Ecto neural progenitor cell (in vitro differentiated cells): Measurements from ENCODE around the gene PAN3.
"Not testable (repeated sequence)": the region's sequence is repeated elsewhere in the genome, so short reads cannot be mapped to it uniquely, and the experiment has no call there.

Source experiments
- DNase-seq: peaks from one replicate; pipeline ENCODE4 v3.0.0-alpha.2; 2018; ENCODE audit warnings: low spot score

The PAN3 gene, protein sequence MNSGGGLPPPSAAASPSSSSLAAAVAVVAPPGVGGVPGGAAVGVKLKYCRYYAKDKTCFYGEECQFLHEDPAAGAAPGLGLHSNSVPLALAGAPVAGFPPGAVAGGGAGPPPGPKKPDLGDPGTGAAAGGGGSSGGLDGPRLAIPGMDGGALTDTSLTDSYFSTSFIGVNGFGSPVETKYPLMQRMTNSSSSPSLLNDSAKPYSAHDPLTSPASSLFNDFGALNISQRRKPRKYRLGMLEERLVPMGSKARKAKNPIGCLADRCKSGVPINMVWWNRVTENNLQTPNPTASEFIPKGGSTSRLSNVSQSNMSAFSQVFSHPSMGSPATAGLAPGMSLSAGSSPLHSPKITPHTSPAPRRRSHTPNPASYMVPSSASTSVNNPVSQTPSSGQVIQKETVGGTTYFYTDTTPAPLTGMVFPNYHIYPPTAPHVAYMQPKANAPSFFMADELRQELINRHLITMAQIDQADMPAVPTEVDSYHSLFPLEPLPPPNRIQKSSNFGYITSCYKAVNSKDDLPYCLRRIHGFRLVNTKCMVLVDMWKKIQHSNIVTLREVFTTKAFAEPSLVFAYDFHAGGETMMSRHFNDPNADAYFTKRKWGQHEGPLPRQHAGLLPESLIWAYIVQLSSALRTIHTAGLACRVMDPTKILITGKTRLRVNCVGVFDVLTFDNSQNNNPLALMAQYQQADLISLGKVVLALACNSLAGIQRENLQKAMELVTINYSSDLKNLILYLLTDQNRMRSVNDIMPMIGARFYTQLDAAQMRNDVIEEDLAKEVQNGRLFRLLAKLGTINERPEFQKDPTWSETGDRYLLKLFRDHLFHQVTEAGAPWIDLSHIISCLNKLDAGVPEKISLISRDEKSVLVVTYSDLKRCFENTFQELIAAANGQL

DNA sequence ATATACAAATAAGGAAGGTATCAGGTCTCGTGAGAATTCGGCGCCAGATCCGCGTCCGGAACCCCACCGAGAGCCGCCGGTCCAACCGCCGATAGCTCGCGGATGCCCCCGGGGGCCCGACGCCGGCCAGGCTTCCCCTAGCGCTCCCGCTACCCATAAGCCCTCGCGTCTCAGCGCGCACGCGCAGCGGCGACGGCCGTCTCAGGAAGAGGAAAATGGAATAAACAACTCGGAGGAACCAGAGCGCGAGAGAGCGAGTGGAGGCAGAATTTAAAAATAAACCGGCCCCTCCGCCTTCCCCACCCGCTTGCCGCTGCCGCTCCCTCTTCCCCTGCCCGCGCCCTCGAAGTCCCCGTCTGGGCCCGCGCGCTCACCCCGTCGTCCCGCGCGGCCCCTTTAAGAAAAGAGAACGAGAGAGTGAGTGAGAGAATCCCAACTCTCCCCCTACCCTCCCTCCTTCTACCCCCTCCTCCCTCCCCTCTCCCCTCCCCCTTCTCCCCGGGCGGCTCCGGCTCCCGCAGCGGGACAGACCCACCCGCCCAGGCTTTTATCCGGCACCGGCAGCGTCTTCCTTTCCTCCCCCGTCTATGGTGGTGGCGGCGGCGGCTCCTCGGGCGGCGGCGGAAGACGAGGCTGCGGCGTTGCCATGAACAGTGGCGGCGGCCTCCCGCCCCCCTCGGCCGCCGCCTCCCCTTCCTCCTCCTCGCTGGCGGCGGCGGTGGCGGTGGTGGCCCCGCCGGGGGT is at the start of gene PAN3:
Gene PAN3, plus strand, starts transcription at position 534 of the 744 bp plus-strand sequence. Its CDS starts 113 bp downstream, at position 647.
- DNase-seq, result peak; percentile 94

DNA sequence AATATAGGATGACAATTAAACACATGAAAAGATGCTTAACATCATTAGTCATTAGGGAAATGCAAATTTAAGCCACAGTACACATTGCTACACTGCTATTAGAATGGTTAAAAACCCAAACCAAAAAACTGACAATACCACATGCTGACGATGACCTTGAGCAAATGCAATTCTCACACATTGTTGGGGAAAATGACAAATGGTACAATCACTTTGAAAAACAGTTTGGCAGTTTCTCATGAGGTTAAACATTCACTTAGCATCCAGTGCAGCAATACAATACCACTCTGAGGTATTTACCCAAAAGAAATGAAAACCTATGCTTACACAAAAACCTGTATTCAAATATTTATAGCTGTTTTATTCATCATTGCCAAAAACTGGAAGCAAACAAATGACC is 49.3 kb upstream of the PAN3 start:
- DNase-seq, result no peak

DNA sequence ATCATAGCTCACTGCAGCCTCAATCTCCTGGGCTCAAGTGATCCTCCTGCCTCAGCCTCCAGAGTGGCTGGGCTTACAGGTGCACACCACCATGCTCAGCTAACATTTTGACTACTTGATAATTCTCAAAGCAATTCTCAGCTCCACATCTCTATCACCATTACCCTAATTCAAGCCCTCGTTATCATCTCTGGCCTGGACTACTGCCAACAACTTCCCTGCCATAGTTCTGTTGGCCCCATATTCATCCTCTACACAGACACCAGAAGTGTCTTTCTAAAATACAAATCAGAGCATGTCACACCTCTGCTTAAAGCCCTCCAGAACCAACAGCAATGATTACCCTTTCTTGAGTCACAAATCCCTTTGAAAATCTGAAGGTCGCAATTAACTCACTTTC is 45.9 kb upstream of the PAN3 start:
- no peak for DNase-seq

DNA sequence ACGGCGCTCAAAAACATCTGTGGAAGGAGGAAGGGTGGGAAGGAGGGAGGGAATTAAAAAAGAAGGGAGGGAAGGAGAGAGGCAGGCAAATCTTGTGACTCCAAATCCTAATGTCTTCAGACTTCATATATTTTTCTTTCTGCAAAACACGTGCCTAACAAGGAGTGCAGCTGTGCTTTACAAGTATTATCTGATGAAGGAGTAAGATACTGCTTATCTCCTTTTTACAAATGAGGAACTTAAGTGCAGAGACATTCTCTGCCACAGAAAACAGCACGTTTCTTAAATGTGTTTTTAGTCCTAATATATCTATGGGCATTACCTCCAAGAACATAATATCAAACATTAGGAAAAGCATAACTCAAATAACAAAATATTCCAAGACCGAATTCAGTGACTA is 44.5 kb upstream of the PAN3 start:
- no peak for DNase-seq

DNA sequence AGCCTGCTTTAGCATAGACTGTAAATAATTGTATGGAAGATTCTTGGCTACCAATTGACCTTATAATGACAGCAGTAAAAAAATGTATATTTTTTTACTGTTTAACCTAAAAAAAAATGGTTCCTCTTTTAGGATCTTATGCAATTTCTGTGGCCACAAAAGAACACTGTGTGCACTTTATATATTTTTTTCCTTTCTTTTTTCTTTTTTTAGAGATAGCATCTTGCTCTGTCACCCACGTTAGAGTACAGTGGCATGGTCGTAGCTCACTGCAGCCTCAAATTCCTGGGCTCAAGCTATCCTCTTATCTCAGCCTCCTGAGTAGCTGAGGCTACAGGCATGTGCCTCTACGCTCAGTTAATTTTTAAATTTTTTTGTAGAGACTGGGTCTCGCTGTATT is 44.0 kb upstream of the PAN3 start:
- DNase-seq, result no peak

DNA sequence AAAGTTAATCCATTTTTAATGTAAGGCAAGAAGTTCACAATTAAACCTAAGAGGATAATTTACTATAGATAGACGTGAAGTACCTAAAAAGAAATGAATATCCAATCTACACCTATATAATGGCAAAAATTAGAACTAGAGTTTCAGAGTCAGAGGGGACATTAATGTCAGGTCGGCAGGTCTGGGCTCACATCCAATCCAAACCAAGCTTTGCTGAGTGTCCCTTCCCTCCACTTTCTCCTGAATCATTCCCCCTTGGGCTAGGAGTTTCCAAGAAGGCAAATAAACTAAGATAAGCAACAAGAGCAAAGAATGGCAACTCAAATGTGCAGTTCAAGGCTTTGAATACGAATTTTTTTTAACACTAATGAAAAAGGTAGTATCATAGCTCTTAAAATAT is 40.8 kb upstream of the PAN3 start:
- no peak for DNase-seq

DNA sequence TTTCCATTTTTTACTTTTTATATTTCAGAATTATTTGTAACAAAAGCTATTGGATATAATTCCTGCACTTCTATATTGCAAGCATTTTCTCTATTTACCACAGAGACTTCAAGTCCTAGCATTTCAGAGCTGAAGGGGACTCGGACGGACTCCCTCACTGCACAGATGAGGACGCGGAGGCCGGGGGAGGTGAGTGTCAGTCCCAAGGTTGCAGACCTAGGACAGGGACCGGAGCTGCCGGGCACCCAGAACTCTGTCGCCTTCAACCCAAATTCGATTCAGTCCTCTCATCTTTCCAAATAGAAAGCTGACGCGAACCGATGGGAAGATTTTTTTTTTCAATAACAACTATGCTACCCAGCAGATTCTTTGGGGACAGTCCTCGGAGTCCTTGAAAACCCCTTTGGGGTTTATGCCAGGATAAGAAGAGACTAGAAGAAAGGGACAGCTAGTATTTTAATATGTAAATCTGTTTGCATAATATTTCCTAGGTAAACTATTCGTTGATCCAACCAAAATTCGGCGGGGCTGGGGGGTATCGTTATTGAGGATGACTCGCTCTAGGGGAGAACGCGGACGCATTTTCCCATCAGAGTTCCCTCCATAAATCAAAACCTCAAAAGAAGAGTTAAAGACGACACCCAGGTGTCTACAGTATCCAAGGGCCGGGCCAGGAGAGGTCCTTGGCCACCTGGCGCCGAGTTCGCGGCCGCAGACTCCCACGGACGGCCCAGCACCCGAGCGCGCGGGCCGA is 38.8 kb upstream of the PAN3 start:
- no peak for DNase-seq

DNA sequence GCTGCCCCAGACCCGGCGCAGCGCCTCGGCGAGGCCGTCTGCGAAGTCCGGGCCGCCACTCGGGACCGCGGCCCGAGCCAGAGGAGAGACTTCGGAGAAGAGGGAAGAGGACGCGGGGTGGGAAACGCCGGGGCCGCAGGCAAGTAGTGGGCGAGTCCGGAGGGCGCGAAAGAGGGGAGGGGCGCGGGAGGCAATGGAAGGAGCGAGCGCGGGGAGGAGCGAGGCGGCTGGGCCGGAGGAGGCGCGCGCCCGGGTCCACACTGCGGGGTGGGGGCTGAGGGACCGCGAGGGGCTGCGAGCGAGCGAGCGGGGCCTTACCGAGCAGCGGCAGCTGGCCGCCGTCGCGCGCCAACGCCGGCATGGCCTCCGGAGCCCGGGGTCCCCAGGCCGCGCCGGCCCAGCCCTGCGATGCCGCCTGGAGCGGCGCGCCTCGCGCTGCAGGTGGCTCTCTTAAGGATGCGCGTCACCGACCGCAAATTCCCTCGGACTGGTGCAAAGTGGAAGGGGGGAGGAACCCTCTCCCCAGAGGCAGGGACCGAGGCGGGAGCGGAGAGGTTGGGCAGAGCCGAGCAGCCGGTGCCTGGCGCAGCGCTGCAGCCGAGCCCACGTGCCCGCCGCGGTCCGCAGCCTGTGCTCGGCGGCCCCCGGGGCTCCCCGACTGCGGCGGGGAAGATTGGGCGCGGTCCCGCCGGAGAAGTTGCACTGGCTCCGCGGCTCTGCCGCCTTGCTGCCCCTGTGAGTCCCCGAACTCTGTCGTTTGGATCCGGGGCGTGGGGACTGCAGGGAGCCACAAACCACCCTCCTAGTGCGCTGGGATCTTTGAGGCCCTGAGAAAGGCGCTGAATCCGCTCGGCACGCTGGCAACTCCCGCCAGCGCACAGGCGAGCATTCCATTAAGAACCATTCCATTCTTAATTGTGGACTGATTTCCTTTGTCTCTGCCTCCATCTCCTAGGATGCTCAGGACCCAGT is 37.9 kb upstream of the PAN3 start, which contains the start of gene FLT3:
Gene FLT3, minus strand, starts transcription at position 427 of the 972 bp plus-strand sequence. Its CDS starts 66 bp downstream, at position 361.
- peak; percentile 76 for DNase-seq

DNA sequence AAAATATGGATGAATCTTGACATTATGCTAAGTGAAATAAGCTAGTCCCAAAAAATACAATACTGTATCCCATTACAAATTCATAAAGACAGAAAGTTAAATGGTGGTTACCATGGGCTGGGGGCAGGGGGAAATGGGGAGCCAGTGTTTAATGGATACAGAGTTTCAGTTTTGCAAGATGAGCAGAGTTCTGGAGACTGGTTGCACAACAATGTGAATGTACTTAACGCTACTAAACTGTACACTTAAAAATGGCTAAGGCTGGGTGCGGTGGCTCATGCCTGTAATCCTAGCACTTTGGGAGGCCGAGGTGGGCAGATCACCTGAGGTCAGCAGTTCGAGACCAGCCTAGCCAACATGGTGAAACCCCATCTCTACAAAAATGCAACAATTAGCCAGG is 36.5 kb upstream of the PAN3 start:
- DNase-seq, result not testable (repeated sequence)

DNA sequence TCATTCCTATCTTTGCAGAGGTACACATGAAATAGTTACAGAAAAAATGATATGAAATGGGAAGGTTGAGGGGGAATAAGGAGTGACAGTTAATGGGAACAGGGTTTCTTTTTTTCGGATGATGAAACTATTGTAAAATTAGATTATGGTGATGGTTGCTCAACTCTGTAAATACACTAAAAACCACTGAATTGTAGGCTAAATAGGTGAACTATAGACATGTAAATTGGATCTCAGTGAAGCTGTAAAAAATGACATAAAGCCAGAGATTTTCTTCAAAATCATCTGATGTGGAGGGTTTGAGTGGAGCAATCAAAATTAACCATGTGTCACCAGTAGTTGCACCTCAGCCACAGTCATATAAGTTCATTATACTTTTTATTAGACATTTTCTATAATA is 31.4 kb upstream of the PAN3 start:
- DNase-seq, result no peak

DNA sequence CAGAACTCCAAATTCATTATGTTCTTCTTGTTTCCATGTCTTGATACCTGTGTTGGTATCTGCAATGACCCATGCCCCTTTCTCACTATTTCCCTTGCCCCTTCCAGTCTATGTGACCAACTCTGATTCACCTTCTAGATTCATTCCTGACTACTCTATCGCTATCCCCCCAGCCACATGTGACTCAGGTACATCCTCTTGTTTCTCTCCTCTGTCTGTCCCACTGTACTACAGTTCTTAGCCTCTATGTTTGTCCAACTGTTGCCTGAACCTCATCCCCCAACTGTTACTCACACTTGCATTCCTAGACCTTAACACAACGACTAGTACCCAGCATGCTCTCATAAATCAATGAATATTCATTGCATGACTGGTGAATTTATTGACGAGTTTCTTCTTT is 27.9 kb upstream of the PAN3 start:
- no peak for DNase-seq

DNA sequence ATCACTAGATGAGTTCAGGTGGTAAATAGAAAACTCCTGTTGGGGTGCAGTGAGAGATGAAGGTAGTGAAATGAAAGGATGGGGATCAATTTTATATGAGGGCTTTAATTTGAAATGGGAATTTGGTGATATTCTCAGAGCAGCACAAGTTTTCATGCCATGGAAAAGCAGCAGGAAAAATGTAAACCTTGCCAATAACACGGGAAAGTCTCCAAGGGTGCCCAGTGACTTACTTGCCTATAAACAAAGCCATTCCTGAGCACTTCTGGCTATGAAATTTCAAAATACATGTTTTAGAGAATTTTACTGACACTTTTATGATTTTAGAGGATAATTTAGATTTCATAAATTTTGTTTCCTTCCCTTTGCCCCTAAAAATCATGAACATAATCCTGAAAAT is 21.6 kb upstream of the PAN3 start:
- no peak for DNase-seq

DNA sequence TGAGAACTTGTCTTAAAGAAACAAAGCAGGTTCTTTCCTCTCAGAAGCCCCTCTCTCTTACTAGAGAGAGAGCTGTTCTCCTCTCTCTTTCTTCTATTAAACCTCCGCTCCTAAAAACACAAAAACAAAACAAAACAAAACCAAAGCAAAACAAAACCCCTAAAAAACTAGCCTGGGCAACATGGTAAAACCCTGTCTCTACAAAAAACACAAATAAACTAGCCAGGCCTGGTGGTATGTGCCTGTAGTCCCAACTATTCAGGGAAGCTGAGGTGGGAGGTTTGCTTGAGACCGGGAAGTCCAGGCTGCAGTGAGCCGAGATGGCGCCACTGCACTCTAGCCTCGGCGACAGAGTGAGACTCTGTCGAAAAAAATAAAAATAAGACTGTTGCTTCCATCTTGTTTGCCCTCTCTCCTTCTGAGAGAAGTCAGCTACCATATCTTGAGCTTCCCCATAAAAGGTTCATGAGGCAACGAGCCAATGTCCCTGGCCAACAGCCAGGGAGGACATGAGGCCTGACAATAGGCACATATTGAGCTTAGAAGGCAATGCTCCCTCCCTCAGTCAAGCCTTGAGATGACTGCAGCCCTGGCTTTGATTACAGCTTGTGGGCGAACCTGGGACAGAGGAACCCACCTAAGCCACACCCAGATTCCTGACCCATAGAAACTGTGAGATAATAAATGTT is 20.5 kb upstream of the PAN3 start:
- no peak for DNase-seq

DNA sequence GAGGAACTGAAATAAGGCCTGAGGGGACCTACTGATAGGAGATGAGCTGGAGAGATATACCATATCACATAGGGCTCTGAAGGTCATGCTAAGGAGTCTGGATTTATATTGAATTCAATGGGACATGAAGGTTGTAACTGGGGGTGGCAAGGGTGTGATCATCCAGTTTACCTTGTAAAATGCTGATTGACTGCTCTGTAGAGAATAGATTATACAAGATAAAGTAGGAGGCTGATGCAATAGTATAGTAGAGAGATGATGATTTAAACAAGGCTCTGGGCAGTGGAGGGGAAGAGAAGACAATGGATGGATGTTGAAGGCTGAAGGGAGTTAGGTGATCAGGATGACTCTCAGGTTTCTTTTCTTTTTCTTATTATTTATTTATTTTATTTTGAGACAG is 18.0 kb upstream of the PAN3 start:
- DNase-seq, result no peak

DNA sequence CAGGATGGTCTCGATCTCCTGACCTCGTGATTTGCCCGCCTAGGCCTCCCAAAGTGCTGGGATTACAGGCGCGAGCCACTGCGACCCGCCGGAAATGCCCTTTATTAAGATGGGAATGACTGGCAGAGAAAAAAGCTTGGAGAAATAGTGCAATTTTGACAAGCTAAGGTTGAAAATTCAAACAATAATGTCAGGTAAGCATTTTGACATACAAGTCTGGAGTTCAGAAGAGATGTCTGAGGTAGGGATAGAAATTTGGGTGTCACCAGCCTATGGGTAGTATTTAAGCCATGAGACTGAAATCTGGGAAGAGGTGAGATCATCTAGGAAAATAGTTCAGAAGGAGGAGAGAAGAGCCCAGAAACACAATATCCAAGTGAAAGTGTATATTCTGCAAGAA is 17.1 kb upstream of the PAN3 start:
- DNase-seq, result no peak

DNA sequence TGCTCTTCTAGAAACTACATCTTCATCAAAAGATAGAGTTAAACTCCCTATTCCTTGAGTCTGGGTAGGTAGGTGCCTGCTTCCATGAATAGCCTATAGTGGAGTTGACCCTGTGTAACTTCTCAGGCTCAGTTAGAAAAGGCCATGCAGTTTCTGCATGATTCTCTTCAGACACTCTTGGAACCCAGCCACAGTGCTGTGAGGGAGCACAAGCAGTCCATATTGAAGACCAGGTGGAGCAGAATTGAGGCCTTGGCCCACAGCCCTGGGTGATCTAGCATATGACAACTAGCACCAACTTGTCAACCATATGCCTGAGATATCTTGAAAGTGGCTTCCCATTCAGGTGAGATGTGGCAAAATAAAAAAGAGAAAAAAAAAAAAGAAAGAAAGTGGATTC is 10.3 kb upstream of the PAN3 start:
- DNase-seq, result no peak

DNA sequence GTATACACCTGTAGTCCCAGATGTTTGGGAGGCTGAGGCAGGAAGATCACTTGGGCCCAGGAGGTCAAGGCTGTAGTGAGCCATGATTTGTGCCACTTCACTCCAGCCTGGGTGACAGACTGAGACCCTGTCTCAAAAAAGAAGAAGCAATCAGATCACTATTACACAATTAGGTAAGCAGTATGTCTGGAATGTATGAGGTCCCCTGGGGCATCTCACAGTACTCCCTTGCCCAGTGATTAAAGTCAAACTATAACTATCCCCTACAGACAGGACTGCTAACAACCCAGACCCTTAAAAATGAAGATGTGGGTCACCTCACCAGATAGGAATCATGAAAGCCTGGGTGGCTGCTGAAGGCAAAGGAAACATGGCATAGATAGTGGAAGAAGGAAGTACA is 9.4 kb upstream of the PAN3 start:
- no peak for DNase-seq

DNA sequence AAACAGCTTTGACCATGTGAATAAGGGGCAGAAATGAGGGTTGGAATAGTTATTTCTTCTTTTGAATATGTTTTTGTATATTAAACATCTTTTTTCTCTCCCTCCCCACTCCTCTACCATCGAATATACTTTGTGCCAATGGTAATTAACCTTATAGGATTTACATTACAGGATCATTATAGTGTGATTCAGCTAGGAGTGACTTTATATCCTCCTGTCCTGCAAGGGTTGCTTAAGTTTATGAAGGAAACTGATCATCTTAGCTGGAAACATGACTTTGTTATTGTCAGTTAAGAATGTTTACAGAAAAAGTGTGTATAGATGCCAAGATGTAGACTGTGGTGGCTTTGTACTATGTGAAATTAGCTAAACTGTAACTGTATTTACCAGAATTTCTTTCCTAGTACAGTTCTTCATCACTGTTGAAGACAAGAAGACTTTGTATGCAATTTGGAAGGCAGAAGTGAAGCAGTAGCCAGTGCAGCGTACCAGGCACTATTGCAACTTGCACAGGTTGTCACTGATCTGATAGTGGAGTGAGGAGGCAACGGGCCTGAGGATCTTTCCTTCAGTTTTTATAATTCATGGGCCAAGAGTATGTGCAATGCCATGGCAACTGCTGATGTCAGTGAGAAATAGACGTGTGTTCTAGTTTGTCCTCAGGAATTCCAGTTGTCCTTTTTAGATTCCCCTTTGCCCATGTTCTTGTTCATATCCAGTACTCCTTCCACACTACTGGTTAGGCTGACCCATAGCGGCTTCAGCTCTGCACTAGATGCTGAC is 8.2 kb upstream of the PAN3 start:
- DNase-seq, result no peak

DNA sequence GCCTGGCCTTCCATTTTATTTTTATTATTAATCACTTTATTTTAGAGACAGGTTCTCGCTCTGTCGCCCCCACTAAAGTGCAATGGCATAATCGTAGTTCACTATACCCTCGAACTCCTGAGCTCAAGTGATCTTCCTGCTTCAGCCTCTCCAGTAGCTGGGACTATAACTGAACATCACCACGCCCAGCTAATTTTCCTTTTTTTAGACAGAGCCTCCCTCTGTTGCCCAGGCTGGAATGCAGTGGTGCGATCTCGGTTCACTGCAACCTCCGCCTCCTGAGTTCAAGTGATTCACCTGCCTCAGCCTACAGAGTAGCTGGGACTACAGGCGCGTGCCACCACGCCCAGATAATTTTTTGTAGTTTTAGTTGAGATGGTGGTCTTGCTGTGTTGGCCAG is 6.7 kb upstream of the PAN3 start:
- DNase-seq, result no peak
